ENCODE measurements around the gene PPP1R15B. TPM values are rescaled to one million over a fixed set of nuclear protein-coding genes. Genes with fewer than 3 reads are reported as not detected.
A peak's percentile ranks its signal among the peaks of the same experiment; 100 is the strongest.

PPP1R15B gene
- total RNA-seq, 2 experiments from 2014 or later = 55.9 to 57.6 TPM

DNA sequence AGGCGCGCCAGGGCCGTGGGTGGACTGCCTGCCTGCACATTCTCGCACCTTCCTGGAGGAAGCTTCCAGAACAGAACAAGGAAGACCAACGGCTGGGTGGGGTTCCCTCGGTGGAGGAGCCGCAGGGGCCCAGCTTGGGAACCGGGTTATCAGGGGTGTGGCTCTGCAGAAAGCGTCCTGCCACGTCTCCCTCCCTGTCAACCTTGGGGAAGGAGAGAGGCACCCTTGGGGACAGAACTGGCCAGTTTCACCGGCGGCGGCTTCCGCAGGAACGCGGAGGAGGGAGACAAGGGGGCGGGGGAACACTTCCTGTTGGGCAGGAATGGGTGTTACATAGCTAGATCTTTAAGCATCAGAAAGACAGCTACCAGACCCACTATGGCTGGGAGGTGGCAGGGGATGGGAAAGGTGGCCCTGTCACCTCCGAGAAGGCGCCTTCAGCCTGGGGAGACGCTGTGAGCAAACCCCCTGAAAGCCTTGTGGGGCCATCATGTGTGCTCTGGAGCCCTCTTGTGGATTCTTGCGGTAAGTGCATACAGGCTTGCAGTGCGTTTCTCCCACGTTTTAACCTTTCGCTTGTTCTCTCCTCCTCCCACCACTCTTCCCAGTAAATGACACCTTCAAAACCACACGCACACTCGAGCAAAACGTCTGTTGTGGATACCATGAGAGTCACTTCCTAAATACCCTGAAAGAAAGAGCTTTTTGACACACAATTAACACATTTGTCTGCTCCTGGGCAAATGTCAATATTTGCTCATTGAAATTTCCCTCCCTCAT, 48.1 kb downstream of the PPP1R15B start:
- Mint-ChIP-seq H3K27me3 (peaks cover 2% of the 10 kb centered on the region), H3K9me3 (ENCODE audit: low read depth) (no peaks in the 10 kb centered on the region), H3K4me1 (peaks cover 33% of the 10 kb centered on the region), H3K36me3 (ENCODE audit: low read depth) (no peaks in the 10 kb centered on the region), H3K27ac (peak overlapping the region; percentile 85), H3K4me3 (peak overlapping the region; percentile 60)
- intact Hi-C loops (cut with DNase I, micrococcal nuclease) = loop anchor here (1.0 to 5.0 kb wide), 11 partner anchors 35 to 503 kb away; partner anchors contain the start of gene SNRPE (in 2 of the 2)
- ATAC-seq = peak; percentile 81
- CTCF ChIA-PET = interaction anchor here (0.5 to 5.4 kb wide), 56 partner anchors 8 to 1595 kb away, joined by 3 to 57 read pairs (median 4); partner anchors contain the start of genes GOLT1A, MDM4 and REN
- DNase-seq = peak; percentile 87
- POLR2A ChIA-PET = interaction anchor here (0.7 to 2.2 kb wide), 4 partner anchors 9 to 130 kb away, joined by 3 to 5 read pairs (median 4); no protein-coding TSS in a partner anchor

- H3K27ac Mint-ChIP-seq = peak overlapping the region; percentile 85
- POLR2A ChIA-PET = interaction anchor here (0.7 to 2.2 kb wide), 3 partner anchors 8 to 497 kb away, joined by 3 to 5 read pairs (median 4); no protein-coding TSS in a partner anchor
- CTCF ChIA-PET = interaction anchor here (0.6 to 5.4 kb wide), 46 partner anchors 8 to 600 kb away, joined by 3 to 57 read pairs (median 4); partner anchors contain the start of genes GOLT1A and REN
Measured at GRCh38 chr1:204362984-204363334, 48.7 kb downstream of the PPP1R15B start.

DNA sequence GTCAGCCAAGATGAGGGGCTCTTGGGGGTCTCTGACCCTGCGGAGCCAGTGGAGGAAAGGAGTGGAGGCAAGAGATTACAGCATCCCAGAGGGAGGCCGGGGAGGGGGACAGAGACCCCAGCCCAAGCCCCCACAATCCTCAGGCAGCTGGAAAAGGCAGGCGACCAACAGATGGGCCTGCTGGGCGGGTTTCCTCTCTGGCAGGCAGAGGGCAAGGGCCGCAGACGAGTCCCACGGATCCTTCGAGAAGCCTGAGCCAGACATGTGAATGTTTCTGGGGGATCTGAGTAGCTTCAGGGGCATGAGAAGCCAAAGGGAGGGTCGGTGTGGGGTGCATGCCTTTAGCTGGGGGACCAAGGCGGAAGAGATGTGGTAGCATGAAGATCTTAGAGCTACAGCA, 49.8 kb downstream of the PPP1R15B start:
- H3K27ac Mint-ChIP-seq = no peak overlapping the region
- peaks cover 33% of the 10 kb centered on the region for H3K4me1 Mint-ChIP-seq
- ATAC-seq (no peak), DNase-seq (no peak)
- peaks cover 2% of the 10 kb centered on the region for H3K27me3 Mint-ChIP-seq
- intact Hi-C loops (cut with DNase I, micrococcal nuclease) = loop anchor here (2.0 to 5.0 kb wide), 4 partner anchors 37 to 155 kb away; no protein-coding TSS in a partner anchor
- no peaks in the 10 kb centered on the region for H3K36me3 Mint-ChIP-seq (ENCODE audit: low read depth)
- POLR2A ChIA-PET = no interaction called here
- no peaks in the 10 kb centered on the region for H3K9me3 Mint-ChIP-seq (ENCODE audit: low read depth)
- no peak overlapping the region for H3K4me3 Mint-ChIP-seq
- CTCF ChIA-PET = interaction anchor here (0.7 to 5.4 kb wide), 9 partner anchors 10 to 198 kb away, joined by 3 to 57 read pairs (median 17); partner anchors contain the start of genes GOLT1A and REN

More at GRCh38 chr1:204362984-204363334, 48.7 kb downstream of the PPP1R15B start:
- H3K27me3 Mint-ChIP-seq = peaks cover 2% of the 10 kb centered on the region
- H3K36me3 Mint-ChIP-seq (ENCODE audit: low read depth) = no peaks in the 10 kb centered on the region
- ATAC-seq (no peak), DNase-seq (no peak)
- peak overlapping the region; percentile 60 for H3K4me3 Mint-ChIP-seq
- H3K4me1 Mint-ChIP-seq = peaks cover 33% of the 10 kb centered on the region
- no peaks in the 10 kb centered on the region for H3K9me3 Mint-ChIP-seq (ENCODE audit: low read depth)
- intact Hi-C loops (cut with DNase I, micrococcal nuclease) = loop anchor here (1.0 to 5.0 kb wide), 10 partner anchors 36 to 502 kb away; partner anchors contain the start of gene SNRPE (in 1 of the 2)

DNA sequence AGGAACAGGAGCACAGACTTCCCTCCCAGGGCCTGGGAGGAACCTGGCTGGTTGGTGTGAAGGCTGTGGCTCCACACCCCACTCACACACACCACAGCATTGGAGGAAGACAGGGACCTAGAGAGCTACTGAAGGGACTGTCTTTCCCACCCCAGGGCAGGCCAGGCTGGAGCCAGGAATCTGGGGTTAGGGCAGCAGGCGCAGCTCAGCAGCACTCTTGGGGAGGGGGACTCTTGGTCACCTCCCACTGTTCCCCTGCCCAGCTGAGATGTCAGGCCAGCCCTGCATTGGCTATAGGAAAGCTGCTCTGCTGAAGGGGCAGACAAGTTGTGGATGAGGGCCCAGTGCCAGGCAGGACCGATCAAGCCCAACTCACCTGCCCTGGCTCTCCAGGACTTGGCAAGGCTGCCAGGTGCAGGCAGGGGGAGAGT, 50.3 kb downstream of the PPP1R15B start:
- Mint-ChIP-seq H3K36me3 (ENCODE audit: low read depth) (no peaks in the 10 kb centered on the region), H3K9me3 (ENCODE audit: low read depth) (no peaks in the 10 kb centered on the region), H3K27me3 (peaks cover 2% of the 10 kb centered on the region), H3K4me3 (no peak overlapping the region), H3K4me1 (peaks cover 33% of the 10 kb centered on the region), H3K27ac (no peak overlapping the region)
- DNase-seq = no peak
- intact Hi-C loops (cut with DNase I, micrococcal nuclease) = loop anchor here in 1 of 2 experiments (5.0 kb wide), 1 partner anchor 59 kb away; no protein-coding TSS in a partner anchor
- ChIA-PET CTCF (interaction anchor here (1.0 to 5.4 kb wide), 9 partner anchors 19 to 197 kb away, joined by 3 to 57 read pairs (median 9); partner anchors contain the start of genes GOLT1A and REN), POLR2A (no interaction called here)
- no peak for ATAC-seq

GRCh38 chr1:204360314-204360713, 51.3 kb downstream of the PPP1R15B start:
- DNase-seq (no peak), ATAC-seq (no peak)
- POLR2A ChIA-PET = interaction anchor here (0.6 to 1.2 kb wide), 2 partner anchors 146 to 363 kb away, joined by 3 to 4 read pairs; partner anchors contain the start of gene GOLT1A
- intact Hi-C loops (cut with DNase I, micrococcal nuclease) = loop anchor here in 1 of 2 experiments (5.0 kb wide), 1 partner anchor 58 kb away; no protein-coding TSS in a partner anchor
- H3K27ac Mint-ChIP-seq = no peak overlapping the region
- peaks cover 2% of the 10 kb centered on the region for H3K27me3 Mint-ChIP-seq
- H3K4me3 Mint-ChIP-seq = no peak overlapping the region
- no peaks in the 10 kb centered on the region for H3K9me3 Mint-ChIP-seq (ENCODE audit: low read depth)
- H3K4me1 Mint-ChIP-seq = peaks cover 31% of the 10 kb centered on the region
- CTCF ChIA-PET = interaction anchor here (0.9 to 5.4 kb wide), 9 partner anchors 9 to 196 kb away, joined by 3 to 57 read pairs (median 5); partner anchors contain the start of genes GOLT1A and REN
- no peaks in the 10 kb centered on the region for H3K36me3 Mint-ChIP-seq (ENCODE audit: low read depth)

DNA sequence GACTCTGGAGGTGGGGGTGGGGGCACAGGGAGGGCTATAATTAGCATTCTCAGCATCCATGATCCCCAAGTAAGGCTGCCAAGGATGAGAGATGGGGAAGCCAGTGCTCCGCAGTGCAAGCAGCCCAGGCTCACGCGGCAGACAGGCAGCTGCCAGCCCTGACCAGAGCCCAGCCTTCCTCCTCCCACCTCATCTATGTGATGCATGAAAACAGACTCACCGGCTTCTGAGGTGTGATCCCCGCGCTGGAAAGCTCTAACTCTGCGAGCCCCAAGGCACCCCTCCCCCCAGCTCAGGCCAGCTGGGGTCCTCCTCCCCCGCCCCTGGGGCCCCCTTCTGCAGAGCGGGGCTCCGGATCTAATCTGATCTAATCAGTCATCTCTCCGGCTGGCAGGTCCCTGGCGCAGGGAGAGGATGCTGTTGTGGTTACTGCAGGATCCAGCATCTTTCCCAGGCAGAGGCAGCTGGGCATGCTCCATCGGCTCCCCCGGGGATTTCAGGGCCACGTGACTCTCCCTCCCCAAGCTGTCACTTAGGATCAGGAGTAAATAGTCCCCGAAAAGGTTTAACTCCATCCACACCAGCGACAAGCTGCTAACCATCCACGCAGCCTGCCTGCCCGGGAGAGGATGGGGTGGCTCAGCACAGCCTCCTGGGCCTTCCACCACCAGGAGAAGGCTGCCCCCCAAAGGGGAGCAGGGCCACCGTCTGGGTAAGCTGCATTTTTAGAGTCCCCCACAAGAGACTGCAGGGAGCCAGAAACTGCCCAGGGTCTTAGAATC, 52.0 kb downstream of the PPP1R15B start, which contains the start of gene PLEKHA6:
TSS of gene PLEKHA6 (minus strand) at position 456 of the 782 bp plus-strand sequence. CDS start 86,202 bp downstream, outside the sequence.
- Mint-ChIP-seq H3K4me3 (no peak within 1 kb of the TSS), H3K36me3 (ENCODE audit: low read depth) (no peaks in the 10 kb centered on the region), H3K9me3 (ENCODE audit: low read depth) (no peaks in the 10 kb centered on the region), H3K27ac (no peak within 1 kb of the TSS), H3K4me1 (peaks cover 24% of the 10 kb centered on the region), H3K27me3 (peaks cover 2% of the 10 kb centered on the region)
- POLR2A ChIA-PET = interaction anchor here (0.6 to 1.2 kb wide), 2 partner anchors 146 to 362 kb away, joined by 3 to 4 read pairs; partner anchors contain the start of gene GOLT1A
- ATAC-seq = peak; percentile 14
- CTCF ChIA-PET = interaction anchor here (0.6 to 5.4 kb wide), 11 partner anchors 9 to 477 kb away, joined by 3 to 57 read pairs (median 5); partner anchors contain the start of genes GOLT1A and REN
- peak; percentile 58 for DNase-seq
- intact Hi-C loops (cut with DNase I, micrococcal nuclease) = loop anchor here in 1 of 2 experiments (5.0 kb wide), 1 partner anchor 57 kb away; no protein-coding TSS in a partner anchor

DNA sequence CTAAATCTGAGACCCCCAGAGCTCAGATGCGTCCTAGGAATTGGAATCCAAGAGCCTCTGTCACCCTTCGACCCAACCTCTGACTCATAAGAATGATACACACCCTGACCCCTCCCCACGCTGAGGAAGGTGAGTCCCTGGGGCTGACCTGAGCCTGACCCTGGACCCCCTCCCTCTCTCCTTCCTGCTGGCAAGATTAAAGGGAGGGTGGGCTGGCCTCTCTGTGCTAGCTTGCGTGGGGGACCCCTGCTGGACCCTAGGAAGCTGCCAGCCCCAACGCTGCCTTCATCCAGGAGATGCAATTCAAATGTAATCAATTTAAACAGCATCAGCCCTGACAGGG, 52.5 kb downstream of the PPP1R15B start:
- CTCF ChIA-PET = interaction anchor here (0.6 to 5.4 kb wide), 6 partner anchors 36 to 478 kb away, joined by 3 to 57 read pairs (median 4); partner anchors contain the start of gene REN
- POLR2A ChIA-PET = no interaction called here
- no peak overlapping the region for H3K4me3 Mint-ChIP-seq
- no peaks in the 10 kb centered on the region for H3K36me3 Mint-ChIP-seq (ENCODE audit: low read depth)
- ATAC-seq (no peak), DNase-seq (peak; percentile 15)
- no peaks in the 10 kb centered on the region for H3K9me3 Mint-ChIP-seq (ENCODE audit: low read depth)
- intact Hi-C loops (cut with DNase I, micrococcal nuclease) = no loop called here
- H3K4me1 Mint-ChIP-seq = peaks cover 18% of the 10 kb centered on the region
- peaks cover 2% of the 10 kb centered on the region for H3K27me3 Mint-ChIP-seq
- H3K27ac Mint-ChIP-seq = no peak overlapping the region

- ChIA-PET POLR2A (no interaction called here), CTCF (interaction anchor here (0.6 to 1.5 kb wide), 3 partner anchors 100 to 478 kb away, joined by 3 to 5 read pairs (median 3); no protein-coding TSS in a partner anchor)
- no peak for ATAC-seq
Measured at GRCh38 chr1:204358605-204359004, 53.0 kb downstream of the PPP1R15B start.

GRCh38 chr1:204357551-204358490, 53.8 kb downstream of the PPP1R15B start:
- peaks cover 2% of the 10 kb centered on the region for H3K27me3 Mint-ChIP-seq
- CTCF ChIA-PET = interaction anchor here (0.6 to 0.9 kb wide), 4 partner anchors 28 to 152 kb away, joined by 3 read pairs; no protein-coding TSS in a partner anchor
- no peak for DNase-seq

More at GRCh38 chr1:204358605-204359004, 53.0 kb downstream of the PPP1R15B start:
- no peaks in the 10 kb centered on the region for H3K36me3 Mint-ChIP-seq (ENCODE audit: low read depth)
- peaks cover 2% of the 10 kb centered on the region for H3K27me3 Mint-ChIP-seq
- no peak overlapping the region for H3K27ac Mint-ChIP-seq
- no peak for DNase-seq
- H3K4me1 Mint-ChIP-seq = peaks cover 14% of the 10 kb centered on the region
- H3K9me3 Mint-ChIP-seq (ENCODE audit: low read depth) = no peaks in the 10 kb centered on the region
- H3K4me3 Mint-ChIP-seq = no peak overlapping the region
- intact Hi-C loops (cut with DNase I, micrococcal nuclease) = no loop called here

DNA sequence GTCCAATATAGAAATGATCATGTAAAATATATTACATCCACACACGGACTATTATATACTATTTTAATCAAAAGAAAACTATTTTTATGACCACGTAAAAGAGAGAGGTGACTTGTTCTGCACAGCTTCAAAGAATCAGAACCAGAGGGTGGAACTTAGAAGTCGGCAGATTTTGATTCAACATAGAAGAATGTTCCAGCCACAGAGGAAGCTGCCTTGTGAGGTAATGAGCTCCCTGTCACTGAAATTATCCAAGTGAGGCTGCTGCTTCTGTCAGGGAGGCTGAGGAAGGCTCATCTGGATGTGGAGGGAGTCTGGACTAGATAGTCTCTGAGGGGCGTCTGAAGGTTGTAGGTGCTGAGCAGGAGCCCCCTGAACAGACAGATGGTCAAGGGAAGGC, 54.6 kb downstream of the PPP1R15B start:
- Mint-ChIP-seq H3K4me3 (no peak overlapping the region), H3K27ac (no peak overlapping the region), H3K36me3 (ENCODE audit: low read depth) (no peaks in the 10 kb centered on the region), H3K4me1 (peaks cover 5% of the 10 kb centered on the region), H3K27me3 (peaks cover 1% of the 10 kb centered on the region), H3K9me3 (ENCODE audit: low read depth) (no peaks in the 10 kb centered on the region)
- ChIA-PET POLR2A (no interaction called here), CTCF (interaction anchor here (0.6 kb wide), 2 partner anchors 27 to 151 kb away, joined by 3 read pairs; no protein-coding TSS in a partner anchor)
- ATAC-seq (no peak), DNase-seq (no peak)
- intact Hi-C loops (cut with DNase I, micrococcal nuclease) = no loop called here

More at GRCh38 chr1:204357551-204358490, 53.8 kb downstream of the PPP1R15B start:
- Mint-ChIP-seq H3K4me1 (peaks cover 8% of the 10 kb centered on the region), H3K36me3 (ENCODE audit: low read depth) (no peaks in the 10 kb centered on the region), H3K4me3 (no peak overlapping the region), H3K27ac (no peak overlapping the region), H3K9me3 (ENCODE audit: low read depth) (no peaks in the 10 kb centered on the region)
- intact Hi-C loops (cut with DNase I, micrococcal nuclease) = no loop called here
- POLR2A ChIA-PET = no interaction called here
- no peak for ATAC-seq
